ENCODE data around the gene SGTA.
A peak's percentile ranks its signal among the peaks of the same experiment; 100 is the strongest.

SGTA gene

GRCh38 chr19:2721570-2722540, 61.2 kb downstream of the SGTA start:
- peak overlapping the region; percentile 34; the same call in 1 of the 2 replicates for H3K27ac ChIP-seq
- TF ChIP-seq ZFX (IDR thresholded peaks at IDR 0.05; ENCODE audit: borderline replicate concordance) (no peak), CTCF (IDR thresholded peaks at IDR 0.05) (no peak)

DNA sequence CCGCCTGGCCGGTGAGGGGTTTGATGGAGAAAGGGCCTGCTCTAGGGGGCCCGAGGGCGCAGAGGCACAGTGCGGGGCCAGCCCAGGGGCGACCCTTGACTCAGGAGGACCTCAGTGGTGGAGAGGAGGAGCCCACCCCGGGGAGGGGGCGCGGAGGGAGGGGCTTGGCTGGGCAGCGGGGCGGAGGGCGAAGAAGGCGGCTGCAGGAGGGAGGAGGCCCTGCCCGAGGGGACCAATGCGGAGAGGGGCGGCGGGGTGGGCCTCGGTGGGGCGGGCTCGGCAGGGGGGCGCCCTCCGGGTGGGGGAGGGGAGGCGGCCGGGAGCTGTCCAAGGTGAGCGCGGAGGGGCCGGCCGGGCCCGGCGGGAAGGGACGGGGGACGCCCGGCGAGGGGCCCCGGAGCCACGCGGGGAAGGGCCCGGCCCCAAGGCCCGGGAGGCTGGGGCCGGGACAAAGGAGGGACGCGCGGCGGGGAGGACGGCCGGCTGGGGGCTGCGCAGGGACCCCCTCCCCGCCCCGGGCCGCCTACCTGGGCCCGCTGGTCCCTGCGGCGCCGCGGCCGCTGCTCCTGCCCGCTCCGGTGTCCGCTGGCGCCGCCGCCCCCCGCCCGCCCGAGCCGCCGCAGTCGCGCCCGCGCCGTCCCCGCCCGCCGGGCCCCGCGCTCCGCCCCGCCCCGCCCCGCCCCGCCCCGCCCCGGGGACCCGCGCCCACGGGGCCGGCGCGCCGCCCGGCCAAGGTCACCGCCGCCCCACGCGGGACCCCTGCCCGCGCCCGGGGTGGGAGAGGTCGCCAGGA, 62.1 kb downstream of the SGTA start, which contains the start of gene DIRAS1:
TSS of gene DIRAS1 (minus strand) at position 596 of the 793 bp plus-strand sequence. CDS start 3,566 bp downstream, outside the sequence.
- TF ChIP-seq ZFX (IDR thresholded peaks at IDR 0.05; ENCODE audit: borderline replicate concordance) = no peak
- TF ChIP-seq CTCF (IDR thresholded peaks at IDR 0.05) = no peak
- peak within 1 kb of the TSS; percentile 65 for H3K27ac ChIP-seq

DNA sequence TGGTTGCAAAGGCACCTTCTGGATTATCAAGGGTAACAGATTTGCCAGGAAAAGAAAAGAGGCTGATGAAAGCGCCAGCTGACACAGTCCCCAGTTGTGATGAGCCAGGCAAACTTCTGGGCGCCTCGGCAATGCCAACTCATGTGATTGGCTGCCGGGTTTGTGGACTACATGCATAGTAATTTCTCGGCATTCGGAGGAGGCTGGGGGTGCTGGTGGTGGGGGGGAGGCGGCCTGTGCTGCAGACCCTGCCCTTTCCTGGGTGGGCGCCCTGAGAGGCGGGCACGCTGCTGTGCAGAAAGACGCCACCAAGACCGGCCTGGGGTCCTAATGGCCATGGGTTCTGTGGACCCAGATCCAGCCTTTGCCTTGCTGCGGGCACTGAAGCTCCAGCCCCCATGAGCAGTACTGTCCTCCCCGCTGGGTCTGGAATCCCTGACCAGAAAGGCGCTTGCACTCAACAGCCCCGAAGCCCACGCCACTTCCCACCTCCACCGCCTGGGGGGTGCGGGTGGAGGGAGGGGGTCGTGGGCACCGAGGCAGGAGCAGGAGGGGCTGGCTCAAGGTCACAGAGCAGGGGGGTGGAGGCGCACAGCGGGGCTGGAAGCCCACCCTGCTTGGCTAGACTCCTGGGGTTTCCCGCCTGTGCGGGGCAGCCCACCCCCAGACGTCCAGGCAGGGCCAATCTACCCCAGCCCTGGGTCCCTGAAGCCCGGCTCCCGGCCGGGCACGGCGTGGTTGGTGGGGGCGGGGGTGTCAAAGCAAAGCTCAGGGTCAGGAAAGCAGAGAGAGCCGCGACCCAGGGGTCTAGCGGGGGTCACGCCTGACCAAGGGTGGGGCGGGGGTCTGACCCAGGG, 62.9 kb downstream of the SGTA start:
- TF ChIP-seq CTCF (IDR thresholded peaks at IDR 0.05) (no peak), ZFX (IDR thresholded peaks at IDR 0.05; ENCODE audit: borderline replicate concordance) (no peak)
- H3K27ac ChIP-seq = peak overlapping the region; percentile 65

GRCh38 chr19:2719232-2719735, 63.8 kb downstream of the SGTA start:
- H3K27ac ChIP-seq = peak overlapping the region; percentile 65; the same call in 1 of the 2 replicates
- TF ChIP-seq ZFX (IDR thresholded peaks at IDR 0.05; ENCODE audit: borderline replicate concordance) (no peak), CTCF (IDR thresholded peaks at IDR 0.05) (no peak)

DNA sequence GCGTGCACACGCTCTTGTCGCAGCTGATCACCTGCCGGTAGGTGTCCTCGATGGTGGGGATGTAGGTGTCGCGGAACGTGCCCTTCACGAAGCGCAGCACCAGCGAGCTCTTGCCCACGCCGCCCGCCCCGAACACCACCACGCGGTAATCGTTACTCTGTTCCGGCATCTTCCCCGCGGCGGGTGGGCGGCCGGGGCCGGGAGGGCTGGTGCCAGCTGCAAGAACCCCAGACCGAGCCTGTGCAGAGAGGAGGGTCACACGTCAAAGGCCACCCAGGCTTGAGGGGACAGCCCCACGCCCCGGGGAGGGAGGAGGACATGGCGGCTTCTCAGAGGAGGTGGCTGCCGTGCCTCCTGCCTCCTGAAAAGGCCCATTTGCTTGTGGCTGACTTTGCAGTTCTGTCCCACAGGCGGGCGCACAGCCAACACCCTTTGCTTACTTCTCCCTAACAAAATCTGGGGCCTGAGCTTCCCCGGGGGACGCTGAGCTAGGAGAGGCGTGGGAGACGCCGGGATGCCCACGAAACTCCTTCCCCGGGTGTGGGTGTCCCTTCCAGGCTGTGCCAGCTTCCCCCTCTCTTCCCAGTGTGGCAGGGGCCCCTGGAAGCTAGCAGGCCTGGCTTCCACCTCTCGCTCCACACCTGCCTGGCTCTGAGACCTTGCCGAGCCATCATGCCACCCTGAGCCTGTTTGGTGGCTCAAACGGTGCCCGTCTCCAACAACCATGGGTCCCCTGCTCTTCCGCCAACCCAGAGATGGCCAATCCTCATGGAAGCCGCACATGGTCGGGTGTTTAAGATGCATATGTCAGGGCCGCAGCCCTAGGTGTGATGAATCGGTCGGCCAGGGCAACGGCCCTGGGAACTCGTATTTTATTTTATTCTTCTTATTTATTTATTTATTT, 65.2 kb downstream of the SGTA start:
- H3K27ac ChIP-seq = no peak overlapping the region
- TF ChIP-seq CTCF (IDR thresholded peaks at IDR 0.05) (no peak), ZFX (IDR thresholded peaks at IDR 0.05; ENCODE audit: borderline replicate concordance) (no peak)
